HEK293 (cell line): ENCODE data around the gene SLC9A9.

ENCODE experiments used
- CTCF ChIA-PET: fragments of 350-600 bp; formaldehyde crosslinking; extraction: SDS; loops from one replicate; lab custom pipeline; 2021; ENCODE audit warnings: antibody characterized with exemption; lab: Yijun Ruan, JAX
- POLR2A ChIA-PET: fragments of 300-600 bp; formaldehyde crosslinking; extraction: SDS; loops from one replicate; lab custom pipeline; 2020; ENCODE audit warnings: antibody characterized with exemption, inconsistent platforms; lab: Yijun Ruan, JAX
- H3K27ac ChIP-seq: fragments of 200-500 bp; sonication (Bioruptor generic); 2 replicates; pipeline ENCODE4 v1.5.1; 2014; ENCODE audit warnings: low read depth, low read length, control low read depth, inconsistent platforms; ENCODE audit errors: extremely low read depth
- H3K36me3 ChIP-seq, 2 experiments: fragments of 200-500 bp in 1 of 2; sonication (Bioruptor generic) in 1 of 2; 1 replicate in 1 of 2; 2 replicates in 1 of 2; pipeline ENCODE4 v1.5.1; 2014 to 2017; ENCODE audit warnings: inconsistent platforms in 2 of 2, low read length in 2 of 2; ENCODE audit not compliant: control insufficient read depth in 2 of 2, insufficient read depth in 1 of 2
- H3K4me1 ChIP-seq: fragments of 200-500 bp; sonication (Bioruptor generic); 2 replicates; pipeline ENCODE4 v1.5.1; 2014; ENCODE audit warnings: mild to moderate bottlenecking, low read length, inconsistent platforms; ENCODE audit not compliant: control insufficient read depth, insufficient read depth
- H3K4me3 ChIP-seq: 2 replicates; pipeline ENCODE4 v1.5.1; 2011; ENCODE audit warnings: low read depth, mild to moderate bottlenecking, control low read depth, low read length, moderate library complexity
- H3K9me3 ChIP-seq: fragments of 200-500 bp; sonication (Bioruptor generic); 2 replicates; pipeline ENCODE4 v1.5.1; 2014; ENCODE audit warnings: low read depth, low read length, inconsistent platforms; ENCODE audit not compliant: control insufficient read depth, insufficient read depth
- BCL11A ChIP-seq: fragments of 450-650 bp; formaldehyde crosslinking; IDR thresholded peaks from 2 replicates; pipeline ENCODE4 v1.5.1; 2016; ENCODE audit warnings: low read depth, missing biosample characterization, missing genetic modification characterization
- BCL11B ChIP-seq: fragments of 450-650 bp; formaldehyde crosslinking; IDR thresholded peaks from 2 replicates; pipeline ENCODE4 v1.5.1; 2016; ENCODE audit warnings: low read depth, missing biosample characterization, missing genetic modification characterization
- EGR2 ChIP-seq: fragments of 450-650 bp; formaldehyde crosslinking; IDR thresholded peaks from 2 replicates; pipeline ENCODE4 v1.5.1; 2016; ENCODE audit warnings: low read depth, missing biosample characterization, missing genetic modification characterization
- GLIS1 ChIP-seq: fragments of 450-650 bp; formaldehyde crosslinking; IDR thresholded peaks from 2 replicates; pipeline ENCODE4 v1.5.1; 2016; ENCODE audit warnings: missing biosample characterization, missing genetic modification characterization
- KLF10 ChIP-seq: fragments of 450-650 bp; IDR thresholded peaks from 2 replicates; pipeline ENCODE4 v1.5.1; 2018; ENCODE audit warnings: missing biosample characterization, mild to moderate bottlenecking, missing genetic modification characterization
- KLF16 ChIP-seq: fragments of 450-650 bp; formaldehyde crosslinking; IDR thresholded peaks from 2 replicates; pipeline ENCODE4 v1.5.1; 2017; ENCODE audit warnings: missing biosample characterization, missing genetic modification characterization
- KLF8 ChIP-seq: fragments of 450-650 bp; formaldehyde crosslinking; IDR thresholded peaks from 2 replicates; pipeline ENCODE4 v1.5.1; 2016; ENCODE audit warnings: missing biosample characterization, missing genetic modification characterization
- KLF9 ChIP-seq: fragments of 450-650 bp; formaldehyde crosslinking; IDR thresholded peaks from 2 replicates; pipeline ENCODE4 v1.5.1; 2016; ENCODE audit warnings: missing biosample characterization, missing genetic modification characterization, low read depth
- TRIM28 ChIP-seq: IDR thresholded peaks from 2 replicates; pipeline ENCODE4 v1.6.1; 2011; ENCODE audit warnings: low read length, control low read depth, borderline replicate concordance
- WT1 ChIP-seq: fragments of 450-650 bp; formaldehyde crosslinking; IDR thresholded peaks from 2 replicates; pipeline ENCODE4 v1.5.1; 2016; ENCODE audit warnings: missing biosample characterization, missing genetic modification characterization
- ZBTB7A ChIP-seq: fragments of 450-650 bp; formaldehyde crosslinking; IDR thresholded peaks from 2 replicates; pipeline ENCODE4 v1.5.1; 2016; ENCODE audit warnings: low read depth, missing biosample characterization, missing genetic modification characterization
- ZEB2 ChIP-seq: fragments of 450-650 bp; formaldehyde crosslinking; IDR thresholded peaks from 2 replicates; pipeline ENCODE4 v1.5.1; 2016; ENCODE audit warnings: missing biosample characterization, missing genetic modification characterization
- ZFHX2 ChIP-seq: fragments of 450-650 bp; formaldehyde crosslinking; conservative IDR thresholded peaks from 2 replicates; pipeline ENCODE4 v1.5.1; 2016; ENCODE audit warnings: missing biosample characterization, missing genetic modification characterization
- ZNF112 ChIP-seq: fragments of 450-650 bp; formaldehyde crosslinking; IDR thresholded peaks from 2 replicates; pipeline ENCODE4 v1.5.0; 2017; ENCODE audit warnings: missing biosample characterization, missing genetic modification characterization
- ZNF18 ChIP-seq: fragments of 450-650 bp; formaldehyde crosslinking; IDR thresholded peaks from 2 replicates; pipeline ENCODE4 v1.5.1; 2016; ENCODE audit warnings: missing biosample characterization, missing genetic modification characterization
- ZNF19 ChIP-seq: fragments of 450-650 bp; formaldehyde crosslinking; IDR thresholded peaks from 2 replicates; pipeline ENCODE4; 2016; ENCODE audit warnings: missing biosample characterization, missing genetic modification characterization, low read depth
- ZNF2 ChIP-seq: fragments of 450-650 bp; formaldehyde crosslinking; IDR thresholded peaks from 2 replicates; pipeline ENCODE4 v1.5.1; 2016; ENCODE audit warnings: missing biosample characterization, missing genetic modification characterization
- ZNF37A ChIP-seq: fragments of 450-650 bp; IDR thresholded peaks from 2 replicates; pipeline ENCODE4 v1.5.1; 2018; ENCODE audit warnings: missing biosample characterization, missing genetic modification characterization
- ZNF398 ChIP-seq: fragments of 450-650 bp; formaldehyde crosslinking; IDR thresholded peaks from 2 replicates; pipeline ENCODE4 v1.5.1; 2017; ENCODE audit warnings: missing biosample characterization, missing genetic modification characterization
- ZNF423 ChIP-seq: fragments of 450-650 bp; formaldehyde crosslinking; IDR thresholded peaks from 2 replicates; pipeline ENCODE4 v1.5.1; 2016; ENCODE audit warnings: missing biosample characterization, missing genetic modification characterization
- ZNF548 ChIP-seq: fragments of 450-650 bp; formaldehyde crosslinking; IDR thresholded peaks from 2 replicates; pipeline ENCODE4 v1.5.1; 2016; ENCODE audit warnings: missing biosample characterization, missing genetic modification characterization
- ZNF549 ChIP-seq: fragments of 450-650 bp; IDR thresholded peaks from 2 replicates; pipeline ENCODE4 v1.5.1; 2018; ENCODE audit warnings: missing biosample characterization, missing genetic modification characterization, mild to moderate bottlenecking, inconsistent platforms, moderate library complexity
- ZNF555 ChIP-seq: fragments of 450-650 bp; formaldehyde crosslinking; conservative IDR thresholded peaks from 2 replicates; pipeline ENCODE4 v1.5.1; 2017; ENCODE audit warnings: missing biosample characterization, mild to moderate bottlenecking, missing genetic modification characterization, inconsistent platforms
- ZNF654 ChIP-seq: fragments of 450-650 bp; formaldehyde crosslinking; IDR thresholded peaks from 2 replicates; pipeline ENCODE4 v1.5.1; 2016; ENCODE audit warnings: low read depth, missing biosample characterization, missing genetic modification characterization
- TF ChIP-seq, protein P1 (sequence below): fragments of 450-650 bp; formaldehyde crosslinking; IDR thresholded peaks from 2 replicates; pipeline ENCODE4 v1.5.1; 2017; ENCODE audit warnings: missing biosample characterization, missing genetic modification characterization

The SLC9A9 gene

DNA sequence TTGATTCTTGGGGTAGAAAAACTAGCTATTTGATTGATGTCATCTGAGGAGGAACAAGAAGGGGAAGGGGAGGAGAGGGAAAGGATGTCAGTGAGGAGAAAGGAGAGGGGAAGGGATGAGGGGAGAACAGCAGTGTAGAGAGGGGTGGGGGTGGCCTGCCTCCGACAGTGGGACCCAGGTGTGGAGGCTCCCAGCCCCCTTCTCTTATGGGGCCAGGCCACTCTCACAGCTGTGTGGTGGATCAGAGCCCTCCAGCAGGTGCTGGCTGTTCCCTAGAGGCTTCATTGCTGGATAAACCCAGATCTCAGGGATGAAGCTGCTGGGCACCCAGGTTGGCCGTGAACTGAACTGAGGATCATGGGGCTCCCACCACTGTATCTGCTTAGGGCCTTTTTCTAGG, 464.2 kb downstream of the SLC9A9 start (continued):
- TF ChIP-seq ZNF398 (tag by site-specific recombination) (no peak), KLF9 (tag by site-specific recombination) (no peak), KLF16 (tag by site-specific recombination) (no peak), ZNF2 (tag by site-specific recombination) (no peak), ZNF423 (tag by site-specific recombination) (no peak), ZNF18 (tag by site-specific recombination) (no peak), ZNF548 (tag by site-specific recombination) (no peak), BCL11A (tag by site-specific recombination) (no peak)
- TF ChIP-seq, all 188 proteins: peak for 0

- no peaks in the 10 kb centered on the region for H3K4me1 ChIP-seq
- POLR2A ChIA-PET, result no interaction called here
- CTCF ChIA-PET, result interaction anchor here (0.5 kb wide), 1 partner anchor 1998 kb away, joined by 3 read pairs; no protein-coding TSS in a partner anchor
Observed at GRCh38 chr3:143383421-143383820, 464.8 kb downstream of the SLC9A9 start.

More at GRCh38 chr3:143383421-143383820, 464.8 kb downstream of the SLC9A9 start:
- no peak overlapping the region for H3K27ac ChIP-seq
- H3K4me3 ChIP-seq, result no peak overlapping the region
- H3K36me3 ChIP-seq, result no peaks in the 10 kb centered on the region
- H3K9me3 ChIP-seq, result no peaks in the 10 kb centered on the region
- TF ChIP-seq TRIM28, result no peak
- no peak for TF ChIP-seq KLF8 (tag by site-specific recombination)
- no peak for TF ChIP-seq ZEB2 (tag by site-specific recombination)
- TF ChIP-seq, protein P1, sequence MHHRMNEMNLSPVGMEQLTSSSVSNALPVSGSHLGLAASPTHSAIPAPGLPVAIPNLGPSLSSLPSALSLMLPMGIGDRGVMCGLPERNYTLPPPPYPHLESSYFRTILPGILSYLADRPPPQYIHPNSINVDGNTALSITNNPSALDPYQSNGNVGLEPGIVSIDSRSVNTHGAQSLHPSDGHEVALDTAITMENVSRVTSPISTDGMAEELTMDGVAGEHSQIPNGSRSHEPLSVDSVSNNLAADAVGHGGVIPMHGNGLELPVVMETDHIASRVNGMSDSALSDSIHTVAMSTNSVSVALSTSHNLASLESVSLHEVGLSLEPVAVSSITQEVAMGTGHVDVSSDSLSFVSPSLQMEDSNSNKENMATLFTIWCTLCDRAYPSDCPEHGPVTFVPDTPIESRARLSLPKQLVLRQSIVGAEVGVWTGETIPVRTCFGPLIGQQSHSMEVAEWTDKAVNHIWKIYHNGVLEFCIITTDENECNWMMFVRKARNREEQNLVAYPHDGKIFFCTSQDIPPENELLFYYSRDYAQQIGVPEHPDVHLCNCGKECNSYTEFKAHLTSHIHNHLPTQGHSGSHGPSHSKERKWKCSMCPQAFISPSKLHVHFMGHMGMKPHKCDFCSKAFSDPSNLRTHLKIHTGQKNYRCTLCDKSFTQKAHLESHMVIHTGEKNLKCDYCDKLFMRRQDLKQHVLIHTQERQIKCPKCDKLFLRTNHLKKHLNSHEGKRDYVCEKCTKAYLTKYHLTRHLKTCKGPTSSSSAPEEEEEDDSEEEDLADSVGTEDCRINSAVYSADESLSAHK, result no peak
- no peak for TF ChIP-seq ZNF19 (tag by site-specific recombination)
- TF ChIP-seq ZNF398 (tag by site-specific recombination), result no peak
- TF ChIP-seq KLF10 (tag by site-specific recombination), result no peak
- no peak for TF ChIP-seq ZBTB7A (tag by site-specific recombination)
- TF ChIP-seq BCL11B (tag by site-specific recombination), result no peak
- no peak for TF ChIP-seq ZFHX2 (tag by site-specific recombination)
- no peak for TF ChIP-seq ZNF112 (tag by site-specific recombination)
- TF ChIP-seq ZNF555 (tag by site-specific recombination), result no peak
- no peak for TF ChIP-seq GLIS1 (tag by site-specific recombination)
- no peak for TF ChIP-seq ZNF549 (tag by site-specific recombination)
- no peak for TF ChIP-seq EGR2 (tag by site-specific recombination)
- TF ChIP-seq ZNF37A (tag by site-specific recombination), result no peak
- no peak for TF ChIP-seq ZNF654 (tag by site-specific recombination)
- no peak for TF ChIP-seq WT1 (tag by site-specific recombination)
